ENCODE data around the gene OR8D2. TPM values are rescaled to one million over a fixed set of nuclear protein-coding genes. Genes with fewer than 3 reads are reported as not detected.
"Not testable (repeated sequence)": the region's sequence is repeated elsewhere in the genome, so short reads cannot be mapped to it uniquely, and the experiment has no call there.

Gene OR8D2
- total RNA-seq, 2 experiments from 2014 or later = not detected

GRCh38 chr11:124270886-124271285 lies 49.1 kb downstream of the OR8D2 start:
- POLR2A ChIA-PET; H3K27me3 Mint-ChIP-seq; DNase-seq; H3K9me3 Mint-ChIP-seq; H3K27ac Mint-ChIP-seq; H3K4me1 Mint-ChIP-seq; H3K4me3 Mint-ChIP-seq; H3K36me3 Mint-ChIP-seq (ENCODE audit: low read depth); CTCF ChIA-PET: not testable (repeated sequence)

Other genes starting within 250 kb of the OR8D2 start
- gene VWA5A, start 204.7 kb downstream of the OR8D2 start, total RNA-seq = 1 to 10 TPM; 6.8 to 7.0 TPM
- gene OR10D3, start 136.9 kb downstream of the OR8D2 start, total RNA-seq = not detected
- gene OR8G1, start 79.1 kb downstream of the OR8D2 start, total RNA-seq = not detected
- not detected for gene OR8G5, start 63.8 kb downstream of the OR8D2 start, total RNA-seq
- gene OR8D1, start 6.2 kb downstream of the OR8D2 start, total RNA-seq = not detected
- not detected for gene OR8B2, start 64.3 kb upstream of the OR8D2 start, total RNA-seq
- gene OR8B3, start 78.8 kb upstream of the OR8D2 start, total RNA-seq = not detected
- not detected for gene OR8B4, start 104.7 kb upstream of the OR8D2 start, total RNA-seq
- not detected for gene OR8B8, start 125.5 kb upstream of the OR8D2 start, total RNA-seq
- not detected for gene OR8B12, start 223.5 kb upstream of the OR8D2 start, total RNA-seq
- gene OR8A1, start 249.8 kb upstream of the OR8D2 start, total RNA-seq = not detected

Measured in activated CD4-positive, alpha-beta memory T cell treated with anti-CD3 and anti-CD28 coated beads, Interleukin-2, amount 10 ng/mL, durations not matched to agents 7 days and 5 days (primary cell).